Measurements from ENCODE around the gene PRCC.

Gene PRCC

DNA sequence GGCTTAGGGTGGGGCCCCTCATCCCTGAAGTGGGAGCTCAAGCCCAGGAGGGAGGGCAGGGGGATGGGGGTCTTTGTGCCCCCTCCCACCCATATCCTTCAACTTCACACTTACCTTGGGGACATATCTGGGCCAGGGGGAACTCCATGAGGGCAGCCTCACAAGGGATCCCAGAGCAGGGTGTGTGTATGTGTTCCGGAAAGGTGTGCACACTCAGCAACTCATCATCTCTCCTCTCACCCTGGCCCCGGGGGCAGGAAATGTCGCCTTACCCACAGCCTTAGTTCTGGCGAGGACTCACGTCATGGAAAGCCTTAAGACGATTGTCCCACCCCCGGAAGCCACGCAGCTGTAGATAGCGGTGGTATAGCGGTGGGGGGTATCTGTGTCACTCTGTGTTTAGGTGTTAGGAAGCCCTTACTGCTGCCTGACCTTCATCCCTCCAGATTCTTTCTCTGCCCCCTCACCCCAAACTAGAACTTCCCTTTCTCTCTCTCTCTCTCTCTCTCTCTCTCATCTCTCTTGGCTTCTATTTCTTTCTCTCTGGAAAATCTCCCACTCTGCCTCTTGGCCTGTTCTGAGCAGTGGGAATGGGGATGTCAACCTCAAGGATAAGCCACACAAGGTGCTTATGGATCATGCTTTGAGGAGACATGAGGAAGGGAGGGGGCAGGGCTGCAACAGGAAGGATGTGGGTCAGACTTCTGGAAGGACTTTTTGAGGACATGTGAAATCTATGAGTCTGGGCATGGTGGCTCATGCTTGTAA, 49.4 kb downstream of the PRCC start, which contains the start of gene SH2D2A:
TSS of gene SH2D2A (minus strand) at position 288 of the 768 bp plus-strand sequence. CDS start at position 148, 140 bp downstream.
- no peak for DNase-seq (ENCODE audit: insufficient read length, low spot score)
- TF ChIP-seq, protein P1, sequence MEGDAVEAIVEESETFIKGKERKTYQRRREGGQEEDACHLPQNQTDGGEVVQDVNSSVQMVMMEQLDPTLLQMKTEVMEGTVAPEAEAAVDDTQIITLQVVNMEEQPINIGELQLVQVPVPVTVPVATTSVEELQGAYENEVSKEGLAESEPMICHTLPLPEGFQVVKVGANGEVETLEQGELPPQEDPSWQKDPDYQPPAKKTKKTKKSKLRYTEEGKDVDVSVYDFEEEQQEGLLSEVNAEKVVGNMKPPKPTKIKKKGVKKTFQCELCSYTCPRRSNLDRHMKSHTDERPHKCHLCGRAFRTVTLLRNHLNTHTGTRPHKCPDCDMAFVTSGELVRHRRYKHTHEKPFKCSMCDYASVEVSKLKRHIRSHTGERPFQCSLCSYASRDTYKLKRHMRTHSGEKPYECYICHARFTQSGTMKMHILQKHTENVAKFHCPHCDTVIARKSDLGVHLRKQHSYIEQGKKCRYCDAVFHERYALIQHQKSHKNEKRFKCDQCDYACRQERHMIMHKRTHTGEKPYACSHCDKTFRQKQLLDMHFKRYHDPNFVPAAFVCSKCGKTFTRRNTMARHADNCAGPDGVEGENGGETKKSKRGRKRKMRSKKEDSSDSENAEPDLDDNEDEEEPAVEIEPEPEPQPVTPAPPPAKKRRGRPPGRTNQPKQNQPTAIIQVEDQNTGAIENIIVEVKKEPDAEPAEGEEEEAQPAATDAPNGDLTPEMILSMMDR (IDR thresholded peaks at IDR 0.05; ENCODE audit: insufficient read depth, missing control alignments): no peak
- no peak for FAIRE-seq

DNA sequence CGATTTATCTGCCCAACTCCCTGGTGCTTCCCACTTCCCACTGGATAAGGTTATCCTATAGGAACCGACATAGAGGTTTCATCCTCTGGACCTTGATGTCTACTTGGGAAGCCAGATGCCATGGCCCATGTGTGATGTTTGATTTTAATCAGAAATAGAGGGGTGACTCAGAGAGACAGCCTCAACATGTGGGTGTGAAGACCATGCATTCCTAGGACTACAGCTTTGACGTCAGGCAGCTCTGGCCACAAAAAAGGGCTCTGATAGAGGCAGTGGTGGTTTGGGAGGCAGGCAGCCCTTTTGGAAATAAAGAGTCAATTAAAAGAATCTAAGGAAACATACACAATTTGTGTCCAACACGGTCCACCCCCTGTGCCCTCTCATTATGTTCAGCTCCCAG, 54.5 kb downstream of the PRCC start:
- no peak for FAIRE-seq
- no peak for DNase-seq (ENCODE audit: insufficient read length, low spot score)
- TF ChIP-seq, protein P1 (IDR thresholded peaks at IDR 0.05; ENCODE audit: insufficient read depth, missing control alignments): no peak

DNA sequence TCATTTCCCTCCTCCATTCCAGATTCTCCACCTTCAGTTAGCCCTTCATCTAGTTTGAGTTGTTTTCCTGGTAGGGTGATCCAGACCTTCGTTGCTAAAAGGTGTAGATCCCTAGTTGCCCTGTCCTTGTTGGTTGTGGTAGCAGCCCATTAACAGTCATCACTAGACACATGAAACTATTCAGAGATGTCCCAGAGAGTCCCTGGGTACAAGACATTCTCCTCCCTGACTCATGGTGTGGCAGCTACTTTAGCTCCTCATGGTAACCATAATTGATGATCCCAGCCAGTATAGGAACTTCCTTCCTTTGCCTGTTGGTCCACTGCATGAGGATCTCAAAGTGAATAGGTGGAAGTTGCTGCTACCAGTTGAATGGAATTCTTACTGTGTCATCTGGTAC, 55.3 kb downstream of the PRCC start:
- TF ChIP-seq, protein P1 (IDR thresholded peaks at IDR 0.05; ENCODE audit: insufficient read depth, missing control alignments): no peak
- DNase-seq (ENCODE audit: insufficient read length, low spot score) (no peak), FAIRE-seq (no peak)

DNA sequence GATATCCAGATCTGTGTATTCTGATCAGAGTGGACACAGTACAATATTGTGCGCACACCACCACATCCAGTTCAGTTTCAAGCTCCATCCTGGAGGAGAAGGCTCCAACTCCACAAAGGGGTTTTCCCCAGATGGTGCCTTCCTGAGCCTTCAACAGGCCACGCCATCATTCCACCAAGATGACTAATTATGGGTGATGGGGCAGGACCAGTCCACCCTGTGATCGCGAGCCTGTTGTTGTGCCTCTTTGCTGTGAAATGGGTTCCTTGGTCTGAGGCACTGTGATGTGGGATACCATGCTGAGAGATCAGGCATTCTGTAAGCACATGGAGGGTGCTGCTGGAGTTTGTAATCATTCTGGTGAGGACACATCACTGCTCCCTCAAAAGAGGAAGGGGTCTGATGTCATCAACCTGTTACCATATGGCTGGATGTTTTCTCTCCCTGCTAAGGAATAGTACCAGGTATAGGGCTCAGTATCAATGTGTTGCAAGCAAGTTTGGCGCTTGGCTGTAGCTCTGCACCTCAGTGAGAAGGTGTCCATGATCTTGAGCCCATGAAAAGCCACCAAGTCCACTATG, 56.0 kb downstream of the PRCC start:
- FAIRE-seq (no peak), DNase-seq (ENCODE audit: insufficient read length, low spot score) (no peak)
- TF ChIP-seq, protein P1 (IDR thresholded peaks at IDR 0.05; ENCODE audit: insufficient read depth, missing control alignments): no peak

DNA sequence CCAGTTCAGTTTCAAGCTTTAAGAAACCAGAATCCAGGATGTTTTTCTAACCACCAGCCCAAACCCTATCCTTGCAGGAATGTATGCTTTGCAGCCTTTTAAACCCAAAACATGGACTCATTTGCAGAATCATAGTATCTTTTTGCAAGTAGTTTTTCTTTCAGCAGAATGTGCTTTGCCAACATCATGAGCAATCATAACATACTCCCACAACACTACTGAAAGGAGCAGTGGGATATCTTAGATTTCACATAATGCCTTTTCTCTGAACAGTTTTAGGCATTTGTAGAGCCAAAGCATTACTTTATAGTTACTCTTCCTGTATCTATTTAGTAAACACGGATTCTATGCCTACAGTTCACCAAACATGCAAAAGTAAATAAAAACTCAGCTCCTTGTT, 59.3 kb downstream of the PRCC start:
- TF ChIP-seq, protein P1 (IDR thresholded peaks at IDR 0.05; ENCODE audit: insufficient read depth, missing control alignments): no peak
- FAIRE-seq: no peak

DNA sequence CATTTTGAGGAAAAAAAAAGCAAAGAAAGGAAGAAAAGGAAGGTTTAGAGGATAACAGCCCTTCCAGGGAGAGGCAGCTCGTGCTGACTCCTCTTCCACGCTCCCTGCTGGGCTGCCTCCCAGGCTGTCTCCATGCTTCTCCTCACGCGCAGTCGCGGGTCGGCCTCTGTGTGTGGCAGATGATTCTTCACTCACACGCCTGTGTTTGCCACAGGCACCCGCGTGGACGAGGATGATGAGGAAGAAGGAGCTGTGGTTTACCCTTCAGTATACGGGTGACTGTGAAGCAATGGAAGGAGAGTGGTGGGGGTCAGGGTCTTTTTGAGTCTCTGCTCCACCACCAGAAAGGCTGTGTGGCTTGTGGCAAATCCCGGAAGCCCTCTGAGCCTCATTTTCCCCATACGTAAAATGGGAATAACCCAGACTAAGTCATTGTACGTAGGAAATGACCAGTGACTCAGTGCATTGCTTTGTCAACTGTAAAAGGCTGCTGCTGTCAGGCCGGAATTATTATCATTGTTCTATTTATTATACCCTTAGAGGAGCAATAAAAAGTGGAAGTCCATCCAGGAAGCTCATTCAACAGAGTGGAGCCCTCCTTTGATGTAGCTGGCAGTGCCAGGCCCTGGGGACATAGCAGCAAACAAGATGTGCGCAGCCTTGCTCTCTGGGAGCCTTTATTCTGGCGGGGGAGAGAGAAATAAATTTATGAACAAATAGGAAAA, 61.2 kb downstream of the PRCC start:
- FAIRE-seq: no peak
- DNase-seq (ENCODE audit: insufficient read length, low spot score): no peak
- TF ChIP-seq, protein P1 (IDR thresholded peaks at IDR 0.05; ENCODE audit: insufficient read depth, missing control alignments): no peak

More for the DNA sequence above, 59.3 kb downstream of the PRCC start:
- DNase-seq (ENCODE audit: insufficient read length, low spot score): no peak

Measured in D721Med (cell line).